ENCODE measurements around the gene PATZ1.

- TF ChIP-seq POLR2A (IDR thresholded peaks at IDR 0.05) (no peak), CTCF (IDR thresholded peaks at IDR 0.05) (no peak), EP300 (IDR thresholded peaks at IDR 0.05) (no peak)
Observed at GRCh38 chr22:31289344-31289743, 56.8 kb downstream of the PATZ1 start.

All from tibial nerve (tissue), 4 donors.